Middle frontal gyrus (tissue), 1 donor: Measurements from ENCODE around the gene TUBA4A.
"Not testable (repeated sequence)": the region's sequence is repeated elsewhere in the genome, so short reads cannot be mapped to it uniquely, and the experiment has no call there.

Experiments used
- DNase-seq: peaks from one replicate; pipeline ENCODE4 v3.0.0-alpha.2; 2015; ENCODE audit warnings: low spot score; ENCODE audit errors: extremely low spot score

The TUBA4A gene

DNA sequence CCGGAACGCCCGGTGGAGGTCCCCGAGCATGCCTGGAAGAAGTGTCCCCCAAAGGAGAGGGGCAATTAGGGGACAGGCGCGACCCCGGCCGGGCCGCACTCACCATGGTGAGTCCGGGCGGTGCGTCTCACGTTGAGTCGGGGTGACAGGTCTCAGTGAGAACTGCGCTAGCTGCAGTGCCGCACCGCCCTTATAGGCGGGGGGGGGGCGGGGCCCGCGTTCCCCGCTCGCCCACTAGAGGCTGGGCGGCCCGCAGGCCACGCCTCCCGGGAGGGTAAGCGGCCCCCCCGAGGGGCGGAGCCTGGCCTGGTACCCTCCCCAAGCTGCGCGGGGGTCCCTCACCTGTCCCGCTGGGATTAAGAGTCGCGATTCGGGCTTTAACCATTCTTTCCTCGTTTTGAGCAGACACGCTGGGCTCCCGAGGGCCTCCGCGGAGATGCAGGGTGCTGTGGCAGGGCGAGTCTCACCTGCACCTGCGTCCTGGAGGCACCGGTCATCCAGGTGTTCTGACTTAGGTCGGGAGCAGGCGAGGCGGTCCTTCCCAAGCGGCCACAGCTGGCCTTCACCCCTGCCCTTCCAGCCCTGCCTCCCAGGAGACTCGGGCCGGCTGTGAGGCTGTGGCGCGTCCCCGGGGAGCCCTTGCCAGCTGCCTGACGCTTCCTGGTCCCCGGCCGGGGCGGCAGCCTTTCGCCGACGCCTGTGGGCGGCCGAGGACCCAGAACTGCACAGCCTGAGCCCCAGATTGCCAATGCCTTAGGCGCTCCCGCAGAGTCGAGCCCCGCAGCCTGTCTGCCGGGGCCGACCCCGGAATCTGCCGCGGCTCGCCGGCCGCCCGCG is at the start of gene TUBA4A:
Gene TUBA4A, minus strand, starts transcription at position 166 of the 837 bp plus-strand sequence. Its CDS starts 60 bp downstream, at position 106.
- DNase-seq = peak; percentile 73

DNA sequence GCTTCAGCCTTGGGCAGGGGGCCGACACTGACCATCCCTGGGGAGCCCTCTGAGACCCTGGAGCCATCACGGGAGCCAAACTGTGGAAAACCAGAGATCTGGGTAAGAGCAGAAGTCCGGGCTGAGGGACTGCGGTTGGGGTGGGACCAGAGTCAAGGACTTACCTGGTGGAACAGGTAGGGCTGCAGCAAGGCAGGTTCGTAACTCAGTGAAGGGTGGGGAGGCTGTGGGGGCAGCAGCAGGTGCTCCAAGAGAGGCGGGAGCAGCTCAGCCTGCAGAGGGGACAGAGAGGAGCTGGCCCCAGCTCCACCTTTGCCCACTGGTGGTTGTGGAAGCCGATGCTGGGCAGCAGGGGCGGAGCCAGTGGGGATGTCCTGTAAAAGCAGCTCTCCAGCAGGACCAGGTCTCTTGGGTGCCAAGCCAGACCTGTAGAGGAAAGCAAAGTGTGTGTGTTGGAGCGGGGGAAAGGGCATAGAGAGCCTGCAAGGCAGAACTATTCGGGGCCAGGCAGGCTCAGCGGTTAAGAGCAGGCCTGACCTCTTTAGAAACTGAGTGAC is 48.8 kb upstream of the TUBA4A start:
- no peak for DNase-seq

DNA sequence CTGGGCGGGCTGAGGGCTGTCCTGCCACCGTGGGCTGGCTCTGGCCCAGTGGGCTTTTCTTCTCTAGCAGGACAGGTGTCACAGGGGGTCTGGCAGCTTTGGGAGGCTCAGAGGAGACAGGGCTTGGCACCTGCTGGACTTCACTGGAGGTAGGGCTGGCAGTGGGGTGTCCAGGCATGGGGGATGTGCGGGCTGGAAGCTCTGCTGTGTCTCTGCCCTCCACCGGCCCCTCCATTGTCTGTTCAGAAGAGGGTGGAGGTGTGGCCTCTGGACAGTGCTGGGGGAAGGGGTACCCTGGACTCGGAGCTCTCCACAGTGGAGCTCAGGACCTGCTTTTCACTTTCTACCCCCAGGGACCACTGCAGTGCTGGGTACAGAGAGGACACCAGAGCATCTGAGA is 46.3 kb upstream of the TUBA4A start:
- no peak for DNase-seq

DNA sequence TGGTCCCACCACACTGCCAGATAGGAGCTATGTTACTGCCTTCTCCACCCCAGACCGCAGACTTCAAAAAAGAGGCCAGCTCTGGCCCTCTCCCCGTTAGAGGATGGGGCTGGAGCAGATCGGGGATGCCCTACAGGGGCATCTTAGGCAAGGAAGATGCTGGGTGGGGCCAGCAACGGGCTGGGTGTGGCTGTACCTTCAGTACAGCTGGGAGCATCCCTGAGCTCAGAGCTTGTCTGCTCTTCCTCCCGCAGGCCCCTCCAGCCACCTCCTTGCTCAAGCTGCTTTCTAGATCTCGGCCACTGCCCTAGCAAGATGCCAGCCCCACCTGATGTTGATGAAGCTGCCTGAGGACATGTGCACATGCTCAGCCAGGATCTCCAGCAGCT is 45.6 kb upstream of the TUBA4A start:
- no peak for DNase-seq

DNA sequence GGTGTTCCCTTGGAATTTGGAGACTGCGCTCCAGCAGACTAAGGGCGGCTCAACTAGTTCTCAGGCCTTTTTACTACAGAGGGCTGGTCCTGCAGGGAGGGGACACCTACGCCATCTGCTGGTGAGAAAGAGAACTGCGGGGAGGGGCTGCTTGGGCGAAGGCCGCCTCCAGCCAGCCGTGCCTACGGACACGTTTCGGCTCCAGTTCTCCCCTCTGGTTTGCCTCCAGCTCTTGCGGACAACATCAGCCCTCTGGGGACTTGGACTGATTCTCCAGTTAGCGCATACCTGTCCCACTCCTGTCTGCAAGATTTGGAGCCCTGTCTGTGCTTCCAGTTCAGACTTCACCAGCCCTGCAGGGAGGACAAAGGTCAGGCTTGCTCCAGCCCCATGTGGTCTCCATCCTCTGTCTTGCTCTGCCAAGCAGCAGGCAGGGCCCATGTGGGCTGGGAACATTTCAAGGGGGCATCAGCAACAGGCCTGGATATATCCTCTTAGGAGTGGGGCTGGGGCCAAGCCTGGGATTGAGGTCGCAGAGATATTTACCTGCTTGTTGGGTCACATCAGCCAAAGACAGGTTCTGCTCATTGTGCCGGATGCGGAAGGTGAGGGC is 45.1 kb upstream of the TUBA4A start:
- DNase-seq = peak; percentile 77

DNA sequence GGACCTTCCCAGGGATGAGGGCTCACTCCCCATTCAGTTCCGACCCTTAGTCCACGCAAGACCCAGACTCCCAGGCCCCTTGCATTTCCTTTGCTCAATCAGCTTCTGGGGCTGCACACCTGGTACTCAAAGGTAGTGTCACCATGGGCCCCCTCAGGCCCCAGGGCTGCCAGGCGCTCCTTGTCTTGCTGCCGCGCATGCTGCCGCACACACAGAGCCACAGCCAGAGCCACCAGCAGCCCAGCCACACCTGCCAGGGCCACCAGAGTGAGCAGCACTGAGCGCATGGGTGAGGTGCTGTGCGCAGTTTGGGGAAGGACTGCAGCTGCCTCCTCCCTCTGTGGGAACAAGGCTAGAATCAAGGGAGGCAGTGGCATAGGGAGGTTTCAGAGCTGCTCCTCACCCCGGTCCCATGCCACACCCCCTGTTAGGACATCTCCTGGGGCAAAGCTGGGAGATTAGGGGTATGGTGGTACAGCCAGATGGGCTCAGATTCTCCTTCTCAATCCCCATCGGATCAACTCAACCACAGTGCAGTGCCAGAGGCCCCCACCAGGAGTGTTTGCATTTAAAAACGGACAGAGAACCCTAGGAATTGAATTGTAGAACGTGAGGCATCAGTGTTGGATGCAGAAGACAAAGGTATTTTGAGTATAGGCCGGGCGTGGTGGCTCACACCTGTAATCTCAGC is 44.2 kb upstream of the TUBA4A start:
- no peak for DNase-seq

DNA sequence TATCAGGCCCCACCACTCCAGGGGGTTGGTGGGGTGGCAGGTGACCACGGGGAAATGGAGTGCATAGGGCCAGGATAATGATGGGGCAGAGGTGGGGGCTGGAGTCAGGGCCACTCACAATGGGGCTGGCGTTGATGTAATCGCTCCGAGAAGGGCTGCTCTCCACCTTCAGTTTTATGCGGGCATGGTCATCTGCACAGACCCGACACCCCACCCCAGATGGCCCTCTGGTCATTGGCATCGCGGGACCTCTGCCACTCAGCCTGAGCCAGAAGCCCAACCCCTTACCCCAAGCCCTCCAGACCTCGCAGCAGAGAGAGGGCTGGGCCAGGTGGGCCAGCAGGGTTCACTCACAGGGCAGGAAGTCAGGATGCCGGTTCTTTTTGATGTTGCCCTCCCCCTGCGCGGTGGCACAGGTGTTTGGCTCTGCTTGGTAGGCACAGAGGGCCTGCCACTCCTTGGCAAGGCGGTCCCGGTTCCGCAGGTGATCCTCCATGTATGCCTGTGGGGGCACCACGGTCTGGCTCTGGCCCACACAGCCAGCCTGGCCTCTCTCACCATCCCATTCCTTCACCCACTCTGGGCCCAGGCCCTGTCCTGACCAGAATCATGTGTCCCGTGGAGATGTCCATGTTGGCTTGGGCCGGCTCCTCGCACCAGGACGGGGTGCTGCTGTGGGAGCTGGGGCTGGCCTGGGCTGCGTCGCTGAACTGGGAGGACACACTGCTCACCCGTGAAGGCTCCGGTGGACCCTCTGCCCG is 43.1 kb upstream of the TUBA4A start:
- DNase-seq = no peak

DNA sequence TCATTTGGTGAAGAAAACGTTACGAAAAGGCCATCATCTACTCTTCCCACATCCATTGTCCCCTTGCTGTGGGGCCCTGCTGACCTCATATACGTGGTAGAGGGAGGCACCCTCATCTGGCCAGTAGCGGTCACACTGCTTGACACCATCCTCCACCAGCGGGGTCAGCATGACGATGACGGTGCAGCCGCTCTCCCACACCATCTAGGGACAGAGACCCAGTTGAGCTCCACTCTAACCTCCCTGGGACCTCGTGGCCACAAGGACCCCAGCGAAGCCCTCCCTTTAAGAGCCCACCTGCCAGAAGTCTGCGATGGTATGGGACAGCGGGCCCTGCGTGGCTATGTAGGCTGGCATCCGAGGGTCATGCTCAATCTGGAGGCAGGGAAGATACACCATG is 42.4 kb upstream of the TUBA4A start:
- DNase-seq = no peak

DNA sequence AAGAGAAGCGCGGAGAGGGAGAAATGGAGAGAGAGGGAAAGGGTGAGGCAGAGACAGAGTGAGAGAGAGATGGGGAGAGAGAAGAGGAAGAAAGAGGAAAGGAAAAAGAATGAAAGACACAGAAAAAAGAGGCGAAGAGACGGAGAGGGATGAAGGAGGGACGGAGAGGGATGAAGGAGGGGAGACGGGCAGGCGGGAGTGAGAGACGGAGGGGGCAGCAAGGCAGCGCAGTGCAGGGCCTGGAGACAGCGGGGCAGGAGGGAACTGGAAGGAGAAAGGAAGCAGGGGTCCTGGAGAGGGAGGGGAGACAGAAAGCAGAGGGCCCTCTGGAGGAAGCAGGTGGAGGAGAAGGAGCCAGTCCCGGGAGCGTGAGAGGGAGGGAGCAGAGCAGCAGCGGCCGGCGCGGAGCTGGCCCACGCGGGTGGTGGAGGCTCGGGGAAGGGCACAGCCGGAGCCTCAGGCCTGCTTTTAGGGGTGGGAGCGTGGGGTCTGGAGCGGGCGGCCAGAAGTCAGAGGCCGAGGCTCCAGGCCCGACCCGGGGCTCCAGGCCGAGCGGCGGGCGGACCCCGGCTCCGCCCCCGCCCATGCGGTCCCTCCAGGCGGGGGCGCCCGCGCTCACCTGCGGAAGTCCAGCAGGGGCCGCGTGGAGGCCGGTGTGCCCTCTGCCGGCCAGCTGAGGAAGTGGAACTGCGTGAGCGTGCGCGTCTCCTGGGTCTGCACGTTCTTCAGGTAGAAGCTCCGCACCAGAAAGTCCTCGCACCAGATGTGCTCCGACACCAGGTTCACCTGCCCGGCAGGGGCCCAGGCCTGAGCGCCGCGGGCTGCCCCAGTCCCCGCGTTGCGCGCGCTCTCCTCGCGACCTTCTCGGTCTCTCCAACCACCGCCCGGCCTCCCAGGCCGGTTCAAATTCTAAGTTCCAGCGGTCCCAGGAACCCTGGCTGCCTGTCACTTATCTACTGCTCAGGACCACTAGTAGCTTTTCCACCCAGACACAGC is 40.9 kb upstream of the TUBA4A start:
- no peak for DNase-seq

DNA sequence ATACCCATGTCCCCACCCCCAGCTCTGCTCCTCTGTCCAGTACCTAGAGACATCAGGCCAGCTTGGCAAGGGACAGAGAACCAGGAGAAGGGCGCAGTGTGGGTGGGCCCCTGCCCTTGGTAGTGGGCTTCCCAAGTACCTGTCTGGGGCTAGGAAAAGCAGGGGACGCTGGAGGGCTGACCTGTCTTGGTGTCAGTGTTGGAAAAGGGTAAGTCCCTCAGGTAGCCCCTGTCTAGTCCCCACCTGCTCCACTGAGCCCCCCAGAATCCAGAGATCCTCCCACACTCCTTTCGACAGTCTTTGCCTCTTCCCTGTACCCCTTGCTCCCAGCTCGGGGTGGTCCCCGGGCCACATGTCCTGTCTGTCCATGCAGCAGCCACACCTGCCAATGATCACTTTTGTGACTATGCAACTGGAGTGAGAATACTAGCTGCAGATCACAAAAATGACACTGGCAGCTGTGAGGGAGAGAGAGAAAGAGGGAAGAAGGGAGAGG is 40.1 kb upstream of the TUBA4A start:
- DNase-seq = no peak

DNA sequence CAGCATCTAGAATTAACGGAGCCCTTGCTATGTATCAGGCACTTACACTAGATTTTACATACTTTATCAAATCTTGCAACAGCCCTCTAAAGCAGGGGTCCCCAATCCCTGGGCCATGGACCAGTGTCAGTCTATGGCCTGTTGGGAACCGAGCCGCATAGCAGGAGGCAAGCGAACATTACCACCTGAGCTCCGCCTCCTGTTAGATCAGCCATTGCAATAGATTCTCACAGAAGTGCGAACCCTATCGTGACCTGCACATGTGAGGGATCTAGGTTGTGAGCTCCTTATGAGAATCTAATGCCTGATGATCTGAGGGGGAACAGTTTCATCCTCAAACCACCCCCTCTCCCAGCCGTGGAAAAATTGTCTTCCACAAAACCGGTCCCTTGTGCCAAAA is 38.9 kb upstream of the TUBA4A start:
- DNase-seq = no peak

DNA sequence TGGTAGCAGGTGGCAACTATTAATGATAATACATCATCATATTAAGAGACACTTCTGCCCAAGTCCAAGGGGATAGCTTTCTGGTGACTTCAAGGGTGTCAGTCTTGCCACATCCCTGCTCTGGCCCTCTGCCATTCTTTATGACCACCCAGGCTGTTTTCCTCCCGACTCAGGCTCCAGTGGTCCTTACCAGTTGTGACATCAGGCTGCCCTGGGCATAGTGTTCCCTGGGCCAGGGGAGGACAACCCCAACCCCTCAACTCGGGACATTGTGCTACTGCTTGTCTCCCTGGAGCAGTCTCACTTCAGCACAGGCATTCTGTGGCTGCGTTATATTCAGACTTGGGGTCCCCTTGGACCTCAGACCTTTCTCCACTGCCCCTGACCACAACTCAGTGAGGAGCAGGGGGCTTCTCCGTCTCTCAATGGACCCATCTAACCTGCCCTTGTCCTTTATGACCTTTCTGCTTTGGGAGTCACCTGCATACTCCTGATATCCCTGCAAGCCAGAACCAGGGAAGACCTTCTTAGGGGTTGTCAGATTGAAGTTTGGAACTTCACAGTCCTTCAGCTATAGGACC is 38.3 kb upstream of the TUBA4A start:
- no peak for DNase-seq

DNA sequence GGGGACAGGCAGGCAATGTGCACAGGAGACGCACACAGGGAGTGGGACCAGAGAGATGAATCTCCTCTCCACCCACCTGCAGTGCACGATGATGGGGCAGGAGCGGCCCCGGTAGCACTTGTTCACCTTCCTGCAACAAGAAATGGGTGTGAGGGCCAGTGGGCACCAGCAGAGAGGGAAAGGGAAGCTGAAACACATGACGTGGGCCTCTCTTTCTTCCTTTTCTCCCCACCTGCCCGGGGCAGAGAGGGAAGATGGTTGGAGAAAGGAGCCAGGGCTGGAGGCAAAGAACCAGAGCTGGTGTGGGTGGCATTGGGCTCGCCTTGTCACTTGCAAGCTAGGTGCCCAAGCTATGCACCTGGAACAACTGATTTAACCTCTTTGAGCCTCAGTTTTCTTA is 37.7 kb upstream of the TUBA4A start:
- DNase-seq = no peak

DNA sequence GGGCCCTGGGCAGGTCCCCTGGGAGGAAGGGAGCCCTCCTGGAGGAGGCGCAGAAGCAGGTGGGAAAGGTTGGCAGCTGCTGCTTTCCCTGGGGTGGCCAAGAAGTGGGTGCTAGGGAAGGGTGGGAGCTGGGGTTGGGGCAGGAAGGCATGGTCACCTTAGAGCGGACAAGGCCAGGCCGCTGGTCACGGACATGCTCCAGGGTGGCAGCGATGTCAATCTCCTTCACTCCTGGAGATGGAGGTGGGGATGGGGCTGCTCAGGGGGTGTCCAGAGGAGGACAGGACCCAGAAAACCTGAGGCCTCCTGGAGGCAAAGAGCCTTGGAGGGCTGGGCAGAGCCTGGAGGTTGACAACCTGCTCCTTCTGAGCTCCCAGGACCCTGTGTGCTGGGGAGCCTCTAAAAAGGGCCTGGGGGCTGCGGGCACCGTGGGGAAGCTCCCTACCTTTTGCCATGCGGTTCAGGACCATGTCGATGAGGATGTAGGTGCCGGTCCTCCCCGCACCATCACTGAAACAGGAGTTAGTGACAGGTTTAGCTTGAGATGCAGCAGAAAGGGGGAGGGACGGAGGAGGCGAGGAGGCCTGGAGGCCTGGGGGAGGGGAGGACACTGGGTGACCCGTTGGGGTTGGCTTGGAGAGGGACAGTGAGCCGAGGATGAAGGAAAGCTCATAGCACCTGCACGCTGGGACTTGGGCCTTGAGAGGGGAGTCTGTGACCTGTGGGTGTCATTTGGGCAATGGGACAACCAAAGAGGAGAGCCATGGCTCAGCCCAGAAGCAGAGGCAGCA is 36.9 kb upstream of the TUBA4A start:
- DNase-seq = no peak

DNA sequence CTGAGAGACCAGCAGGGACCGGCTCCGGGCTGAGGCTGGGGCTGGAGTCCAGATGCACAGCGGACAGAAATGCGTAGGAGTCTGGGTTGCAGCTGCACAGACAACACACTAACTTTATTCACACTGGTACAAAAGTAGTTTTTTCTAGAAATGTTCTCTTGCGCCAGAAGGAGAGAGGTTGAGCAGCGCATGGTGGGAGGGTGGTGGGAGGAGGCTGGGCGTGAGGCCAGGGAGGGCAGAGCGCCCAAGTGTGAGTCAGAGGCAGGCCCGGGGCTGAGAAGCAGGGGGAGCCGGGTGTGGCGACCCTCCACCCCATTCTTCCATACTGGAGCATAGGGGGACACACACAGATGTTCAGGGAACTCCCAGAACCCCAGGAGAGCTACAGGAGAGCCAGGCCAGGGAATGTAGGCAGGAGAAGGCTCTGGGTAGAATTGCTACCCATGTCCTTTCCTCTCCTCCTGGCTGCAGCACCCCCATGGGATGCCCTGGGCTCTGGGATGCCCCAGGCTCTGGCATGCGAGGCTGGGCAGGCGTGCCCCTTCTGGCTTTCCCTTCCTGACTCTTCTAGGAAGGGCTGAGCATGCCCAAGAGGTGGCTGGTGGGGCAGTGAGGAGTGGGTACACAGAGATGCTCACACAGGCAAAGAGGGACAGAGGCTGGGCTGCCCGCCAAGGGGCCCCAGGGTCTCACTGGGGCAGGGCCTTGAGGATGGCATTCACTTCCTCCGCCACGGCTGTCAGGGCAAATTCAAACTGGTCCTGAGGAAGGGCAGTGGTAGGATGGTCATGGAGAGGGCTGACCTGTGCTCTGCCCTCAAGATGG is 36.0 kb upstream of the TUBA4A start:
- DNase-seq = peak; percentile 72

DNA sequence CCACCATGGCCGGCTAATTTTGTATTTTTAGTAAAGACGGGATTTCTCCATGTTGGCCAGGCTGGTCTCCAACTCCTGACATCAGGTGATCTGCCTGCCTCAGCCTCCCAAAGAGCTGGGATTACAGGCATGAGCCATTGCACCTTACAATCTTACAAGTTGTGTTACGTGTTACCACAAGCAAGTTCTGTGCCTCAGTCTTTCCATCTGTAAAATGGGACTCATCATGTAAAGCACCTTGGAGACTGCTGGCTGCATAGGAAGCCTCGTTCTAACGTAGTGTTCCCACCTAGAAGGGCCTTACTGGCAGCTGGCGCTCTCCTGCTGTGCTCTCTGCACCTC is 35.4 kb upstream of the TUBA4A start:
- no peak for DNase-seq

DNA sequence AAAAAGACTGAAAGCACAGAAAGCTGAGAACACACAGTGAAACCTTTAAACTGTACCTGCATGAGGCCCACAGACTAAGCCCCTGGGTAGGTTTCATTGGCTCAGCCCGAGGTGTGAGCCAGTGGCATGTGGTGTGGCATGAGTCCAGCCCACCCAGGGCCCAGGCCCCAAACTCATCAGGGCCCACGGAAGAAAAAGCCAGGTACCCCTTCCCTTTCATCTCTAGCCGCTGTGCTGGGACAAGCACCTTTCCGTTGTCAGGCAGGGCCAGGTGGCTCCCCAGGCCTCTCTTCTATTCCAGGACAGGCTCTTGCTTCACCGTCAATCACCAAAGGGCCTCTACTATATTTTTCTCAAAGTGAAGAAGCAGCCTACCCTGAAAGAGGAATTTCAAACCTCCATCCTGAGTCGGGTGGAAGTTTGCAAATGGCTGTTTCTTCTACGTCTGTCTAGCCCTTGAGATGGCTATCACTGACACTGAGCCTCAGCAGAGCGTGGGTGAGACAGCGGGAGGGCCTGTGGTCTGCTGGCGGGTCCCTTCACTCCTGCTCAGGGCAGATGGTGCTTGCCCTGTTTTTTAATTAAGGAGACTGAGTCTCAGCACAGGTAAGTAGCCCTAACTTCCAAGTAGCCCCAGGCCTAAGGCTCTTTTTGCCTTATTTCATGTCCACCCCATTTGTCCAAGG is 34.0 kb upstream of the TUBA4A start:
- no peak for DNase-seq

DNA sequence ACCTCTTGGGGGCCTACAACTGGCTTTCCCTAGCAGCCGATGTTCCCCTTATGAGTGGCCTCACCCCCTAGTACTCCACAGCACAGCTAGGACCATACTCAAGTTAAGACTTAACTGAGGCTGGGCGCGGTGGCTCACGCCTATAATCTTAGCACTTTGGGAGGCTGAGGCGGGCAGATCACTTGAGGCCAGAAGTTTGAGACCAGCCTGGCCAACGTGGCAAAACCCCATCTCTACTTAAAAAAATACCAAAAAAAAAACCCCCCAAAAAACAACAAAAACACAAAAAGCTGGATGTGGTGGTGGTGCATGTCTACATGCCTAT is 33.4 kb upstream of the TUBA4A start:
- DNase-seq = not testable (repeated sequence)
